Measurements from ENCODE around the gene PGF. TPM values are rescaled to one million over a fixed set of nuclear protein-coding genes. Genes with fewer than 3 reads are reported as not detected.

PGF gene
- total RNA-seq, 1 donor from 2014 or later = 6.1 TPM

GRCh38 chr14:74963178-74963704 lies 7.8 kb upstream of the PGF start:
- H3K4me3 ChIP-seq (ENCODE audit: low read depth, low read length) = no peak overlapping the region
- no peak for TF ChIP-seq CTCF (conservative IDR thresholded peaks at IDR 0.05; ENCODE audit: low read depth, low read length)
- DNase-seq (ENCODE audit: low read depth) = no peak

GRCh38 chr14:74962493-74962892 lies 7.1 kb upstream of the PGF start:
- DNase-seq (ENCODE audit: low read depth) = no peak
- TF ChIP-seq CTCF (conservative IDR thresholded peaks at IDR 0.05; ENCODE audit: low read depth, low read length) = no peak
- H3K4me3 ChIP-seq (ENCODE audit: low read depth, low read length) = no peak overlapping the region

- no peak for TF ChIP-seq CTCF (conservative IDR thresholded peaks at IDR 0.05; ENCODE audit: low read depth, low read length)
These were observed 6.6 kb upstream of the PGF start for GRCh38 chr14:74962046-74962445.

GRCh38 chr14:74961238-74961911 lies 6.0 kb upstream of the PGF start:
- no peak overlapping the region for H3K4me3 ChIP-seq (ENCODE audit: low read depth, low read length)
- DNase-seq (ENCODE audit: low read depth) = no peak
- no peak for TF ChIP-seq CTCF (conservative IDR thresholded peaks at IDR 0.05; ENCODE audit: low read depth, low read length)

More at GRCh38 chr14:74962046-74962445, 6.6 kb upstream of the PGF start:
- no peak overlapping the region for H3K4me3 ChIP-seq (ENCODE audit: low read depth, low read length)
- no peak for DNase-seq (ENCODE audit: low read depth)

GRCh38 chr14:74960736-74961135 lies 5.3 kb upstream of the PGF start:
- no peak for TF ChIP-seq CTCF (conservative IDR thresholded peaks at IDR 0.05; ENCODE audit: low read depth, low read length)
- no peak for DNase-seq (ENCODE audit: low read depth)
- no peak overlapping the region for H3K4me3 ChIP-seq (ENCODE audit: low read depth, low read length)

- H3K4me3 ChIP-seq (ENCODE audit: low read depth, low read length) = no peak overlapping the region
- no peak for TF ChIP-seq CTCF (conservative IDR thresholded peaks at IDR 0.05; ENCODE audit: low read depth, low read length)
- DNase-seq (ENCODE audit: low read depth) = no peak
These were observed 4.3 kb upstream of the PGF start for GRCh38 chr14:74959596-74960180.

Measured in epithelial cell of proximal tubule (primary cell).